HG02588 (cell line): ENCODE results near the gene RWDD4.
A peak's percentile ranks its signal among the peaks of the same experiment; 100 is the strongest.

Experiments
- ATAC-seq: cut with Tn5 transposase; IDR thresholded peaks from one replicate; pipeline ENCODE4 v1.9.1; 2021; ENCODE audit warnings: mild to moderate bottlenecking, moderate library complexity; ENCODE audit not compliant: unreplicated experiment

RWDD4 gene

GRCh38 chr4:183659029-183659871, at the start of gene RWDD4, which contains the start of gene TRAPPC11:
TSS of gene RWDD4 (minus strand) at chr4:183659185. CDS start at chr4:183658952, 233 bp downstream.
TSS of gene TRAPPC11 (plus strand) at chr4:183659293. CDS start at chr4:183663868, 4,575 bp downstream.
- peak; percentile 99 for ATAC-seq

DNA sequence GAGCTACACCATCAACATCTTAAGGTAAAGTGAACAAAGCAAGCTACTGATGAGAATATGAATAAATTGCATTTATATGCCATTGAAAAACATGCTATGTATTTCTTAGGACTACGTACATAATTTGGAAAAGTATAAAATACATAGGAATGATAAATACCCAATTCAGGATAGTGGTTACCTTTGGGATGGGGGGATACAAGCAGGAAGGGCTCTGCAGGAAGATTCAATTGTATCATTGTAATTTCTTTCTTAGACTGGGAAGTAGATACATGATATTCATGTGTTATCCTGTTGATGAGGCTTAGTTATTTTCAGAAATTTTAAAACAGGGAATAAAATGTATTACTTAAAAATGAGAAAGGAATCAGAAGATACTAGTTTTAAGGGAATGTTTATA, 43.5 kb upstream of the RWDD4 start:
- no peak for ATAC-seq

DNA sequence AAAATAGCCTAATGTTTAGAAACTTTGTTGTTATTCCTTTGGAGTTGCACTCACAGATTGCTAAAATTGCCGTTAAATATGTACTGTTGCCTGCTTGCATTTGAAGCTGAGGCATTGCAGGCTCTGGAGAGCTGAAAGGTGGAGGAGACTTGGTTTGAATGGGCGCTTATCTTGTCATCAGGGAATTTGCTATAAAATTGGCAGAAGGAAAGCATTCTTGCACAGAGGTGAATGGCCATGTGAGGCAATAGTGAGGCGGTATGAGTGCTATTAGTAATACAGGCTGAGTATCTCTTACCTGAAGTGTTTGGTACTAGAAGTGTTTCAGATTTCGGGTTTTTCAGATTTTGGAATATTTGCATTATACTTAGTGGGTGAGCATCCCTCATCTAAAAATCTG, 41.4 kb upstream of the RWDD4 start:
- no peak for ATAC-seq

DNA sequence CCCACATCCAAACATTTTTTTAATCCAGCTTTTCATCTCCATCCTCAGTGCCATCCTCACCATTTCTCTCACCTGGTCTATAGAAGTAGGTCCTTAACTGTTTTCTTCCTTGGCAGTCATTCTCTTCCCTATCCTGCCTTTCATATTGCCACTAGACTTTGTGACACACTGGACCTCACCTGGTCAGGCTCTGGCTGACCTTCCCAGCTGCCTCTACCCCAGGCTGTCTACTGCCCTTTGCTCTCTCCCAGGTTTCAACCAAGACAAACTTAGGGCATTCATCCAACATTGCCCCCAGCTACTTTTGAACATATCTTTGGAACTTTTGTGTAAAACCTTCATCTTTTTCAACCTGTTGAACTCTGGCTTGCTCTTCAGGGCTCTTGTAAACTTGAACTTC, 39.9 kb upstream of the RWDD4 start:
- no peak for ATAC-seq

- ATAC-seq = no peak
Measured at GRCh38 chr4:183691897-183692296, 32.9 kb upstream of the RWDD4 start.

DNA sequence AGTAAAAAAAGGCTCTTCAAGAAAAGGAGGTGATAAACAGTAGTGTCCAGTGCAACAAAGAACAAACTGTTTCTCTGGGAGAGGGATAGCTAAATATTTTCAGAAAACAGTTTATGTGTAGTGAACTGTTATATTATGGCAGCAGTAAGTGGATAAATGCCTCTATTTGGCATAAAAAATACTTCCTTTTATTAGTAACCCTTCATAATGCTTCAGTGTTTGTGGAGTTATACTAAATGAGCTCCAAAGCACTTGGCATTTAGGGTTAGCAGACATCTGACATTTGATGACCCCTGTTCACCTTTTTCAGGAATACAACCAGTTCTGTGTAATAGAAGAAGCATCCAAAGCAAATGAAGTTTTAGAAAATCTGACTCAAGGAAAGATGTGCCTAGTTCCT, 32.0 kb upstream of the RWDD4 start:
- ATAC-seq = no peak

DNA sequence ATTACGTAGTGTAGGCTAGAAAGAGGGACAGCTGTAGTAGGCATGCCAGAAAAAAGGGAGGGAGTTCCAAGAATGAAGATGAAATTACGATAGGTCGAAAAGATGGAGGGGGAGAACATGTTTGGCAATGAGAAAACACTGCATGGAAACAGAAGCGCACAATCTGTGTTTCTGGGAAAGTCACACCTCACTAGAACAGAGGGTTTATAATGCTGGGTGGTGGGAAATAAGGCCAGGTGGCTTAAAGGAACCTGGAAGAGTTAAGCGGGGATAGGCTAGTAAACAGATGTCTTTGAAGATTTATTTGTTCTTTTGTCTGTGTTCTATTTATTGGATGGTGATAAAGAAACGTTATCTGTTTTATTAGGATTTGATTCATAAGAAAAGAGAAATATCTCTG, 29.2 kb upstream of the RWDD4 start:
- ATAC-seq = no peak

GRCh38 chr4:183686461-183686860, 27.5 kb upstream of the RWDD4 start:
- ATAC-seq = no peak

DNA sequence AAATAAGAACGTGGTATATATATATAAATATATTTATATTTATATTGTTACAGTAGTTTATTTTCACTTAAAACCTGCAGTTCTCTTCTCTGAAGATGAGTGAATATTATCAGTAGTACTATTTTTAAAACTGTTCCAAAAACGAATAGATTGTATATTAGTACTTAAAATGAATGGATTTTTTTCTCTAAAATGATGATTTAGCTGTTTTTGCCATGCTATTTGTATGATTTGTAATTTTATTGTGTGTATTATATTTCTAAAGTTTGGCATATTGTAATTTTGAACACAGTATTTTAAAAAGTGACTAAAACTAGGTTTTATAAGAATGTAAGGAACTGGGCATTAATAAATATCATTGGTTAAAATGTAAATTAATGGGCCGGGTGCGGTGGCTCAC, 22.1 kb upstream of the RWDD4 start:
- ATAC-seq = no peak

DNA sequence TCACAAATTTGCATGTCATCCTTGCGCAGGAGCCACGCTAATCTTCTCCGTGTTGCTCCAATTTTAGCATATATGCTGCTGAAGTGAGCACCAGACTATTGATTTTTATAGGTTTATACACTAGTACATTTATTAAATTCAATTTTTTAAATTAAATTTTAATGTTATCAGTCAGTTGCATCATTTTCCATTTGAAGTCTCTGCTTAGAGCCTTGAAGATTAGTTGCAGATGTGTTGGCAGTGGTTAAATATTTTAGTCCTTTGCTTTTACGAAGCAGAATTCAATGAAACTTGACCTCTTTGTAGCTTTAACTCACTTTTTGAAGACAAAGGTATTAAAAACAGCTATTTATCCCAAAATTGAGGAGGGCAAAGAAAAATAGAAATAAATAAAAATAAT, 16.6 kb upstream of the RWDD4 start:
- no peak for ATAC-seq

DNA sequence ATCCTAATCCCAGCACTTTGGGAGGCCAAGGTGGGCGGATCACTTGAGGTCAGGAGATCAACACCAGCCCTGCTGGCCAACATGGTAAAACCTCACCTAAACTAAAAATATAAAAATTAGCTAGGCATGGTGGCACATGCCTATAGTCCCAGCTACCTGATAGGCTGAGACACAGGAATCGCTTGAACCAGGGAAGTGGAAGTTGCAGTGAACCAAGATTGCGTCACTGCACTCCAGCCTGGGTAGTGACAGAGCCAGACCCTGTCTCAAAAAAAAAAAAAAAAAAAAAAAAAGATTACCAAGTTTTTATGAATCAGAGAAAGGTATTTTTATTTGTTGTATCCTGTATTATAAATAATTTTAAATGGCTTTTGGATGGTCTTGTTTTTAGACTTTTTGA, 15.2 kb upstream of the RWDD4 start:
- no peak for ATAC-seq

GRCh38 chr4:183670960-183671555, 12.1 kb upstream of the RWDD4 start:
- no peak for ATAC-seq

DNA sequence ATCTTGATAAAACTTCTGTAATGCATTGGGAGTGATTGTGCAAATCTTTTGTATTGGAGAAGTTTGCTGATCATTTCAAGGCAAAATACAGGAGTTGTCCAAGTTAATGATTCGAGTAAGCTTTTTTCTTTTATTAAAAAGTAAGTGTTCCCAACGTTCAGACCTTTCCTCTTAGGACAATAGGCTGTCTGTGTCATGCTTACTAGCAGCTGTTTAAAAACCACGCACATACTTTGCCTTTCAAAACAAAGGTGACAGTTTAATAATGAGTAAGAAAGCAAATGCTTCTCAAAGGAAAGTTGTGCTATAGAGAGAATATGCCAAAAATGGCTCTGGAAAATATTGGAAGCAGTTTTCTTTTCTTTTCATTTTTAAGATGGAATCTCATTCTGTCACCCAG, 11.3 kb upstream of the RWDD4 start:
- no peak for ATAC-seq

DNA sequence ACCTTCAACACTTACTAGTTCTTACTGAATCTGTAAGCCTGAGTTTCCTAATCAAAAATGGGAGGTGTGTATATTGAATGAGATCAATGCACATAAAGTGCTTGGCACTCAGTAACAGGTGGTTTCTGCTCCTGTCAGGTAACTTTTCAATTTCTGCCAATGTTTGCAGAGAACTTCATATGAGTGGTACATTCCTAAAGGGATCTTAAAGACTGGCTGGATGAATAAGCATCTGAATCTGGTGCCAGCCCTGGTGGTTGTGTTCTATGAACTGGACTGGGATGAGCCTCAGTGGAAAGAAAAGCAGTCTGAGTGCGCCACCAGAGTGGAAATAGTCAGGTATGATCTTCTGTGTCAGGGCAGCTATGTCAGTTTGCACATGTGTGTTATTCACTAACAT, 7.1 kb upstream of the RWDD4 start:
- ATAC-seq = no peak

GRCh38 chr4:183659872-183660242, 872 bp upstream of the RWDD4 start:
- no peak for ATAC-seq

- peak; percentile 29 for ATAC-seq
Measured at GRCh38 chr4:183658362-183659028, 490 bp downstream of the RWDD4 start.

DNA sequence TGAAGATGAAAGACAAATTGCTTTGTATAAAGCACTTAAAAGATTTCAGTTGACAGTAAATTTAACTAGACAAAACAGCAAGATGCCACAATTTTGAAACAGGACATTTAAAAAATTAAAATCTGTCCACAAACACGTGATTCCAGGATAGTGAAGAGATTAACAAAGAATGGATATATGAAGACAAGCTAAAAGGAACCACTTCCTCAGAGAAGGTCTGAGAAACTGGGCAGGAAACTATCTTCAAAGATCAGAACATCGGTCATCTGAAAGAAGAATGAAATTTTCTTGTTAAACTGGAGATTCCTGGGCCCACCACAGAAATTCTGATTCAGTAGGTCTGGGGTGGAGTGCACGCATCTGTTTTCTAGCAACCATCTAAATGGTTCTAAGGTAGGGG, 1.4 kb downstream of the RWDD4 start:
- no peak for ATAC-seq

DNA sequence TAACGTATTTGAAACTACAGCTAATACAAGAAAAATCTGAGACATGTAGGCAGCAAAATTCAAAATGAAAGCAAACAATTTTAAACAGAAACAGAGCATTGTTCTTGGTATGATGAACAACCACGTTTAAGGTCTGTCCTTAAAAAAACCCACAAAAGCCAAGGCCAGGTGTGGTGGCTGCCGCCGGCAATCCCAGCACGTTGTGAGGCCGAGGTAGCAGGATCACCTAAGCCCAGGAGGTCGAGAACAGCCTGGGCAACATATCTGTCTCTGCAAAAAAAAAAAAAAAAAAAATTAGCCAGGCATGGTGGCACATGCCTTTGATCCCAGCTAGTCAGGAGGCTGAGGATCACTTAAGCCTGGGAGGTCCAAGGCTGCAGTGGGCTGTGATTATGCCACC, 13.7 kb downstream of the RWDD4 start:
- ATAC-seq = no peak

- no peak for ATAC-seq
Measured at GRCh38 chr4:183639291-183639690, 19.7 kb downstream of the RWDD4 start.

DNA sequence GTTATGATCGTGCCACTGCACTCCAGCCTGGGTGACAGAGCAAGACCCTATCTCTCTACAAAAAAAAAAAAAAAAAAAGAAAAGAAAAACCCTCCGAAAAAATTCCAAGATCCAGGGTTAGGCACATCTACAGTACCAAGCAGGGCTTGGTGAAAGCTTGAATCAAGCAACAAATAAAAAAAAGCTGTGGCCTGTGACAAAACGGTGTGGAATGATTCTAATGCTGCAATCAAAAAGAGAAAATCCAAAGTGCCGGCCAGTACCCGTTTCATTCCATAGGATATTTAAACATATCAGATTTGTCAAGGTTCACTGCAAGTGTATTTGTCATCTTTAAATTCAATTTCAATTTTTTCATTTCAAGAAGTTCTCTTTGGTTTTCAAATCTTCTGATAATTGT, 20.5 kb downstream of the RWDD4 start:
- ATAC-seq = no peak

GRCh38 chr4:183637461-183637860, 21.5 kb downstream of the RWDD4 start:
- ATAC-seq = no peak

- ATAC-seq = no peak
Measured at GRCh38 chr4:183636923-183637322, 22.1 kb downstream of the RWDD4 start.
